Fibroblast of skin of scalp (primary cell): ENCODE results near the gene ROPN1.
"Not testable (repeated sequence)": the region's sequence is repeated elsewhere in the genome, so short reads cannot be mapped to it uniquely, and the experiment has no call there.

Experiments used
- DNase-seq: peaks from one replicate; pipeline ENCODE4 v3.0.0-alpha.2; 2013

ROPN1 gene

GRCh38 chr3:123993818-123994217, 1.9 kb upstream of the ROPN1 start:
- DNase-seq: no peak

- no peak for DNase-seq
Measured at GRCh38 chr3:123986427-123986826, 5.5 kb downstream of the ROPN1 start.

- no peak for DNase-seq
Measured at GRCh38 chr3:123984957-123985356, 7.0 kb downstream of the ROPN1 start.

- no peak for DNase-seq
Measured at GRCh38 chr3:123984350-123984749, 7.6 kb downstream of the ROPN1 start.

GRCh38 chr3:123981317-123981716, 10.6 kb downstream of the ROPN1 start:
- DNase-seq: not testable (repeated sequence)

- DNase-seq: no peak
Measured at GRCh38 chr3:123980539-123980938, 11.4 kb downstream of the ROPN1 start.

- DNase-seq: peak; percentile 47
Measured at GRCh38 chr3:123979525-123980501, 12.1 kb downstream of the ROPN1 start.

GRCh38 chr3:123976904-123977303, 15.0 kb downstream of the ROPN1 start:
- DNase-seq: not testable (repeated sequence)

GRCh38 chr3:123976181-123976898, 15.6 kb downstream of the ROPN1 start:
- not testable (repeated sequence) for DNase-seq

- not testable (repeated sequence) for DNase-seq
Measured at GRCh38 chr3:123975030-123975429, 16.9 kb downstream of the ROPN1 start.

GRCh38 chr3:123971406-123971805, 20.5 kb downstream of the ROPN1 start:
- no peak for DNase-seq

GRCh38 chr3:123967260-123967659, 24.7 kb downstream of the ROPN1 start:
- DNase-seq: not testable (repeated sequence)

GRCh38 chr3:123966799-123967198, 25.1 kb downstream of the ROPN1 start:
- not testable (repeated sequence) for DNase-seq

- not testable (repeated sequence) for DNase-seq
Measured at GRCh38 chr3:123964793-123965192, 27.1 kb downstream of the ROPN1 start.

- no peak for DNase-seq
Measured at GRCh38 chr3:123961508-123961856, 30.4 kb downstream of the ROPN1 start.

- DNase-seq: peak; percentile 97
Measured at GRCh38 chr3:123960781-123961507, 31.0 kb downstream of the ROPN1 start, which contains the start of gene CCDC14. CCDC14 (minus strand) TSS chr3:123961229; CDS start chr3:123961173, 56 bp downstream.

- no peak for DNase-seq
Measured at GRCh38 chr3:123953735-123954134, 38.2 kb downstream of the ROPN1 start.

GRCh38 chr3:123952844-123953520, 38.9 kb downstream of the ROPN1 start:
- no peak for DNase-seq

- no peak for DNase-seq
Measured at GRCh38 chr3:123951522-123952447, 40.1 kb downstream of the ROPN1 start.

GRCh38 chr3:123949641-123950040, 42.3 kb downstream of the ROPN1 start:
- peak; percentile 71 for DNase-seq

GRCh38 chr3:123948449-123948848, 43.5 kb downstream of the ROPN1 start:
- no peak for DNase-seq
